ENCODE measurements around the gene FAM3A. TPM values are rescaled to one million over a fixed set of nuclear protein-coding genes. Genes with fewer than 3 reads are reported as not detected.
A peak's percentile ranks its signal among the peaks of the same experiment; 100 is the strongest.

FAM3A gene
- total and polyA plus RNA-seq, 9 of the 15 experiments (the other 6 are each of a cell fraction or from before 2014, with no cell fraction given): 0.75 to 70.6 (median 27.0) TPM

DNA sequence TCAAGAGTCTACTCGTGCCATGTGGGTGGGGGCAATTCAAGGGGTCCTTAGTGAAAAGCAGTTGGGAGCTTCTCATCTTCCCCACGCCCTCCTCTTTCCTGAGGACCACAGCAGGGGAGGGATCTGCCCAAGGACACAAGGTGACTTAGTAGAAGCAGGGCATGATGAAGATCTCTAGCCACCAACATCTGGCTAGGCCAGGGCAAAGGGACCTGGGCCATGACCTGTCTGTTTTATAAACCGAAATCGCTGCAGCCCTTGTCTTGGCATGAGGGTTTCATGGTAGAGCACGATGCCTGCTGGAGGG is 25.5 kb upstream of the FAM3A start (continued):
- TF ChIP-seq SMAD3 (CRISPR knock-in tag; conservative IDR thresholded peaks at IDR 0.05) (no peak), HDAC6 (IDR thresholded peaks at IDR 0.05; ENCODE audit: low read depth, low read length) (no peak), ZNF165 (CRISPR knock-in tag; IDR thresholded peaks at IDR 0.05; ENCODE audit: borderline replicate concordance) (no peak), XRCC5 (IDR thresholded peaks at IDR 0.05; ENCODE audit: low read depth, low read length) (no peak), ZNF644 (tag; IDR thresholded peaks at IDR 0.05; ENCODE audit: low read depth) (0 out of 2 replicates have a peak, but pooled peaks have one; percentile 0), ZNF507 (tag; conservative IDR thresholded peaks at IDR 0.05) (no peak), HMG20B (CRISPR knock-in tag; IDR thresholded peaks at IDR 0.05) (no peak), ZNF561 (CRISPR knock-in tag; conservative IDR thresholded peaks at IDR 0.05) (no peak), FOS (IDR thresholded peaks at IDR 0.05; ENCODE audit: extremely low read depth, insufficient read length) (no peak), SPI1 (IDR thresholded peaks at IDR 0.05; ENCODE audit: borderline replicate concordance, low read depth, low read length) (no peak), KAT7 (CRISPR knock-in tag; IDR thresholded peaks at IDR 0.05; ENCODE audit: borderline replicate concordance) (0 out of 2 replicates have a peak, but pooled peaks have one; percentile 50), ZNF347 (CRISPR knock-in tag; IDR thresholded peaks at IDR 0.05; ENCODE audit: low read depth) (no peak), KDM5B (IDR thresholded peaks at IDR 0.05; ENCODE audit: insufficient replicate concordance, low read depth, low read length) (no peak)
- TF ChIP-seq, protein P1, sequence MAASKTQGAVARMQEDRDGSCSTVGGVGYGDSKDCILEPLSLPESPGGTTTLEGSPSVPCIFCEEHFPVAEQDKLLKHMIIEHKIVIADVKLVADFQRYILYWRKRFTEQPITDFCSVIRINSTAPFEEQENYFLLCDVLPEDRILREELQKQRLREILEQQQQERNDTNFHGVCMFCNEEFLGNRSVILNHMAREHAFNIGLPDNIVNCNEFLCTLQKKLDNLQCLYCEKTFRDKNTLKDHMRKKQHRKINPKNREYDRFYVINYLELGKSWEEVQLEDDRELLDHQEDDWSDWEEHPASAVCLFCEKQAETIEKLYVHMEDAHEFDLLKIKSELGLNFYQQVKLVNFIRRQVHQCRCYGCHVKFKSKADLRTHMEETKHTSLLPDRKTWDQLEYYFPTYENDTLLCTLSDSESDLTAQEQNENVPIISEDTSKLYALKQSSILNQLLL (CRISPR knock-in tag; IDR thresholded peaks at IDR 0.05; ENCODE audit: borderline replicate concordance): no peak
- TF ChIP-seq, protein P2, sequence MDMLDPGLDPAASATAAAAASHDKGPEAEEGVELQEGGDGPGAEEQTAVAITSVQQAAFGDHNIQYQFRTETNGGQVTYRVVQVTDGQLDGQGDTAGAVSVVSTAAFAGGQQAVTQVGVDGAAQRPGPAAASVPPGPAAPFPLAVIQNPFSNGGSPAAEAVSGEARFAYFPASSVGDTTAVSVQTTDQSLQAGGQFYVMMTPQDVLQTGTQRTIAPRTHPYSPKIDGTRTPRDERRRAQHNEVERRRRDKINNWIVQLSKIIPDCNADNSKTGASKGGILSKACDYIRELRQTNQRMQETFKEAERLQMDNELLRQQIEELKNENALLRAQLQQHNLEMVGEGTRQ (CRISPR knock-in tag; IDR thresholded peaks at IDR 0.05): no peak
- TF ChIP-seq, protein P3, sequence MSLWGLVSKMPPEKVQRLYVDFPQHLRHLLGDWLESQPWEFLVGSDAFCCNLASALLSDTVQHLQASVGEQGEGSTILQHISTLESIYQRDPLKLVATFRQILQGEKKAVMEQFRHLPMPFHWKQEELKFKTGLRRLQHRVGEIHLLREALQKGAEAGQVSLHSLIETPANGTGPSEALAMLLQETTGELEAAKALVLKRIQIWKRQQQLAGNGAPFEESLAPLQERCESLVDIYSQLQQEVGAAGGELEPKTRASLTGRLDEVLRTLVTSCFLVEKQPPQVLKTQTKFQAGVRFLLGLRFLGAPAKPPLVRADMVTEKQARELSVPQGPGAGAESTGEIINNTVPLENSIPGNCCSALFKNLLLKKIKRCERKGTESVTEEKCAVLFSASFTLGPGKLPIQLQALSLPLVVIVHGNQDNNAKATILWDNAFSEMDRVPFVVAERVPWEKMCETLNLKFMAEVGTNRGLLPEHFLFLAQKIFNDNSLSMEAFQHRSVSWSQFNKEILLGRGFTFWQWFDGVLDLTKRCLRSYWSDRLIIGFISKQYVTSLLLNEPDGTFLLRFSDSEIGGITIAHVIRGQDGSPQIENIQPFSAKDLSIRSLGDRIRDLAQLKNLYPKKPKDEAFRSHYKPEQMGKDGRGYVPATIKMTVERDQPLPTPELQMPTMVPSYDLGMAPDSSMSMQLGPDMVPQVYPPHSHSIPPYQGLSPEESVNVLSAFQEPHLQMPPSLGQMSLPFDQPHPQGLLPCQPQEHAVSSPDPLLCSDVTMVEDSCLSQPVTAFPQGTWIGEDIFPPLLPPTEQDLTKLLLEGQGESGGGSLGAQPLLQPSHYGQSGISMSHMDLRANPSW (CRISPR knock-in tag; IDR thresholded peaks at IDR 0.05): no peak
- TF ChIP-seq, protein P4, sequence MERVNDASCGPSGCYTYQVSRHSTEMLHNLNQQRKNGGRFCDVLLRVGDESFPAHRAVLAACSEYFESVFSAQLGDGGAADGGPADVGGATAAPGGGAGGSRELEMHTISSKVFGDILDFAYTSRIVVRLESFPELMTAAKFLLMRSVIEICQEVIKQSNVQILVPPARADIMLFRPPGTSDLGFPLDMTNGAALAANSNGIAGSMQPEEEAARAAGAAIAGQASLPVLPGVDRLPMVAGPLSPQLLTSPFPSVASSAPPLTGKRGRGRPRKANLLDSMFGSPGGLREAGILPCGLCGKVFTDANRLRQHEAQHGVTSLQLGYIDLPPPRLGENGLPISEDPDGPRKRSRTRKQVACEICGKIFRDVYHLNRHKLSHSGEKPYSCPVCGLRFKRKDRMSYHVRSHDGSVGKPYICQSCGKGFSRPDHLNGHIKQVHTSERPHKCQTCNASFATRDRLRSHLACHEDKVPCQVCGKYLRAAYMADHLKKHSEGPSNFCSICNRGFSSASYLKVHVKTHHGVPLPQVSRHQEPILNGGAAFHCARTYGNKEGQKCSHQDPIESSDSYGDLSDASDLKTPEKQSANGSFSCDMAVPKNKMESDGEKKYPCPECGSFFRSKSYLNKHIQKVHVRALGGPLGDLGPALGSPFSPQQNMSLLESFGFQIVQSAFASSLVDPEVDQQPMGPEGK (CRISPR knock-in tag; IDR thresholded peaks at IDR 0.05; ENCODE audit: borderline replicate concordance): no peak
- TF ChIP-seq, protein P5, sequence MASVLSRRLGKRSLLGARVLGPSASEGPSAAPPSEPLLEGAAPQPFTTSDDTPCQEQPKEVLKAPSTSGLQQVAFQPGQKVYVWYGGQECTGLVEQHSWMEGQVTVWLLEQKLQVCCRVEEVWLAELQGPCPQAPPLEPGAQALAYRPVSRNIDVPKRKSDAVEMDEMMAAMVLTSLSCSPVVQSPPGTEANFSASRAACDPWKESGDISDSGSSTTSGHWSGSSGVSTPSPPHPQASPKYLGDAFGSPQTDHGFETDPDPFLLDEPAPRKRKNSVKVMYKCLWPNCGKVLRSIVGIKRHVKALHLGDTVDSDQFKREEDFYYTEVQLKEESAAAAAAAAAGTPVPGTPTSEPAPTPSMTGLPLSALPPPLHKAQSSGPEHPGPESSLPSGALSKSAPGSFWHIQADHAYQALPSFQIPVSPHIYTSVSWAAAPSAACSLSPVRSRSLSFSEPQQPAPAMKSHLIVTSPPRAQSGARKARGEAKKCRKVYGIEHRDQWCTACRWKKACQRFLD (CRISPR knock-in tag; IDR thresholded peaks at IDR 0.05): peak; percentile 85
